ENCODE data around the gene P4HA2.

DNA sequence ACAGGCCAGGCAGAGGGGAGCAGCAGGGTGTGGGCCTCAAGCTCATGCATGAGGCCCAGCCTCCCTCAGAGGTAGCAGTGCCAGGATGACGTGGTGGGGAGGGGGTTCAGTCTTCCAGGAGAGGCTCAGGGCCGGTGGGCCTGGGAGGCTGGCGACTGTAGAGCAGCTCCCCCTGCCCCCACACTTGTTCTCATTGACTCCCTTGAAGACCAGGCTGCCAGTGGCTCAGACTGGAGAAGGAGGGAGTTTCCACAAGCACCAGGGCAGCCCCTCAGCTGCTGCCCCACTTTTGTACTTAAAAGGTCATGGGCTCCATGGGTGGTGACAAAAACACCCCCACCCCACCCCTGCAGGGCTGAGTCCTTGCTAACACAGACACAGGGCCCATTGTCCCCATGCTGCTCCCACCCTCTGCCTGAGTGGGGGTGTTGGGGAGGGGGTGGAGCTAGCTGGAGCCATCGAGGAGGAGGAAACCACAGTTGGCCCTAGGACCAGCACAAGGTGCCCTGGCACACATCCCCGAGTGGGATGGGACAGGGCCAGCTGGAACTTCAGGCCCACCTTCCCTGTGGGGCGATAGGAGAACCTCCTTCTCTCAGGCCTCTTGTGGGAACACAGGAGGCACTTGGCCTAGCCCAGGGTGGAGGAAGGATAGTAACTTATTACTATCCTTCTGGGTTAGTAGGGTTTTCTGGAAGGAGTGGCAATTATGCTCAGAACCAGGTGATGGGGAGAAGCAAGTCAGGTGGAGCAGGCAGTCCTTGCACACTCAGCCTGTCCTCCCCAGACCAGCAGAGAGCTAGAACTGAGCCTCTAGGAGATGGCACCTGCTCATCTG lies 40.5 kb upstream of the P4HA2 start:
- TF ChIP-seq, protein P1, sequence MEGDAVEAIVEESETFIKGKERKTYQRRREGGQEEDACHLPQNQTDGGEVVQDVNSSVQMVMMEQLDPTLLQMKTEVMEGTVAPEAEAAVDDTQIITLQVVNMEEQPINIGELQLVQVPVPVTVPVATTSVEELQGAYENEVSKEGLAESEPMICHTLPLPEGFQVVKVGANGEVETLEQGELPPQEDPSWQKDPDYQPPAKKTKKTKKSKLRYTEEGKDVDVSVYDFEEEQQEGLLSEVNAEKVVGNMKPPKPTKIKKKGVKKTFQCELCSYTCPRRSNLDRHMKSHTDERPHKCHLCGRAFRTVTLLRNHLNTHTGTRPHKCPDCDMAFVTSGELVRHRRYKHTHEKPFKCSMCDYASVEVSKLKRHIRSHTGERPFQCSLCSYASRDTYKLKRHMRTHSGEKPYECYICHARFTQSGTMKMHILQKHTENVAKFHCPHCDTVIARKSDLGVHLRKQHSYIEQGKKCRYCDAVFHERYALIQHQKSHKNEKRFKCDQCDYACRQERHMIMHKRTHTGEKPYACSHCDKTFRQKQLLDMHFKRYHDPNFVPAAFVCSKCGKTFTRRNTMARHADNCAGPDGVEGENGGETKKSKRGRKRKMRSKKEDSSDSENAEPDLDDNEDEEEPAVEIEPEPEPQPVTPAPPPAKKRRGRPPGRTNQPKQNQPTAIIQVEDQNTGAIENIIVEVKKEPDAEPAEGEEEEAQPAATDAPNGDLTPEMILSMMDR (IDR thresholded peaks at IDR 0.05; ENCODE audit: poor library complexity) = no peak
- no peak for TF ChIP-seq EZH2 (IDR thresholded peaks at IDR 0.05; ENCODE audit: borderline replicate concordance)
- TF ChIP-seq EZH2phosphoT487 (IDR thresholded peaks at IDR 0.05; ENCODE audit: low read depth, severe bottlenecking, unreplicated experiment) = no peak
